GM19324 (cell line): Measurements from ENCODE around the gene NSL1.
"Not testable (repeated sequence)": the region's sequence is repeated elsewhere in the genome, so short reads cannot be mapped to it uniquely, and the experiment has no call there.

Experiments used
- ATAC-seq: cut with Tn5 transposase; IDR thresholded peaks from one replicate; pipeline ENCODE4 v1.9.1; 2021; ENCODE audit warnings: mild to moderate bottlenecking, moderate library complexity; ENCODE audit not compliant: unreplicated experiment, low FRiP score

Gene NSL1

GRCh38 chr1:212712451-212713303 lies 78.9 kb downstream of the NSL1 start:
- no peak for ATAC-seq

GRCh38 chr1:212711974-212712373 lies 79.6 kb downstream of the NSL1 start:
- ATAC-seq, result not testable (repeated sequence)

- no peak for ATAC-seq
Measured at GRCh38 chr1:212710566-212710965, 81.0 kb downstream of the NSL1 start.

- no peak for ATAC-seq
Measured at GRCh38 chr1:212703991-212704564, 87.5 kb downstream of the NSL1 start.

GRCh38 chr1:212702672-212703071 lies 88.9 kb downstream of the NSL1 start:
- ATAC-seq, result no peak

- no peak for ATAC-seq
Measured at GRCh38 chr1:212701910-212702309, 89.7 kb downstream of the NSL1 start.

GRCh38 chr1:212700892-212701819 lies 90.4 kb downstream of the NSL1 start:
- ATAC-seq, result peak; percentile 35

- no peak for ATAC-seq
Measured at GRCh38 chr1:212700223-212700891, 91.2 kb downstream of the NSL1 start.

- ATAC-seq, result no peak
Measured at GRCh38 chr1:212699625-212700222, 91.9 kb downstream of the NSL1 start, which contains the start of gene BATF3. BATF3 (minus strand) TSS chr1:212699840; CDS start chr1:212699762, 78 bp downstream.

- ATAC-seq, result no peak
Measured at GRCh38 chr1:212699104-212699624, 92.4 kb downstream of the NSL1 start.

- ATAC-seq, result no peak
Measured at GRCh38 chr1:212698467-212699103, 93.0 kb downstream of the NSL1 start.

GRCh38 chr1:212696721-212697331 lies 94.8 kb downstream of the NSL1 start:
- ATAC-seq, result no peak

GRCh38 chr1:212692774-212693644 lies 98.6 kb downstream of the NSL1 start:
- ATAC-seq, result no peak

GRCh38 chr1:212691561-212692071 lies 100.0 kb downstream of the NSL1 start:
- ATAC-seq, result peak; percentile 55

- ATAC-seq, result no peak
Measured at GRCh38 chr1:212690816-212691403, 100.7 kb downstream of the NSL1 start.

GRCh38 chr1:212689758-212690529 lies 101.6 kb downstream of the NSL1 start:
- no peak for ATAC-seq
